ENCODE results near the gene ZNF236.

ZNF236 gene

GRCh38 chr18:77004555-77005380 is 182.4 kb downstream of the ZNF236 start:
- DNase-seq (ENCODE audit: insufficient read length, low spot score) (no peak), FAIRE-seq (no peak)
- no peak for TF ChIP-seq CTCF (IDR thresholded peaks at IDR 0.05; ENCODE audit: insufficient read depth, missing control alignments)

GRCh38 chr18:77005651-77006195 is 183.4 kb downstream of the ZNF236 start:
- no peak for FAIRE-seq
- TF ChIP-seq CTCF (IDR thresholded peaks at IDR 0.05; ENCODE audit: insufficient read depth, missing control alignments), result no peak
- no peak for DNase-seq (ENCODE audit: insufficient read length, low spot score)

GRCh38 chr18:77006305-77007175 is 184.2 kb downstream of the ZNF236 start:
- DNase-seq (ENCODE audit: insufficient read length, low spot score) (no peak), FAIRE-seq (no peak)
- TF ChIP-seq CTCF (IDR thresholded peaks at IDR 0.05; ENCODE audit: insufficient read depth, missing control alignments), result no peak

GRCh38 chr18:77007251-77007650 is 184.9 kb downstream of the ZNF236 start:
- no peak for DNase-seq (ENCODE audit: insufficient read length, low spot score)
- no peak for FAIRE-seq
- no peak for TF ChIP-seq CTCF (IDR thresholded peaks at IDR 0.05; ENCODE audit: insufficient read depth, missing control alignments)

- no peak for FAIRE-seq
- no peak for TF ChIP-seq CTCF (IDR thresholded peaks at IDR 0.05; ENCODE audit: insufficient read depth, missing control alignments)
These were observed 185.6 kb downstream of the ZNF236 start for GRCh38 chr18:77008006-77008405.

GRCh38 chr18:77008576-77009315 is 186.4 kb downstream of the ZNF236 start:
- FAIRE-seq (no peak), DNase-seq (ENCODE audit: insufficient read length, low spot score) (no peak)
- no peak for TF ChIP-seq CTCF (IDR thresholded peaks at IDR 0.05; ENCODE audit: insufficient read depth, missing control alignments)

More at GRCh38 chr18:77008006-77008405, 185.6 kb downstream of the ZNF236 start:
- DNase-seq (ENCODE audit: insufficient read length, low spot score), result no peak
